Renal pelvis (tissue), 4 donors: ENCODE measurements around the gene GCC2. TPM values are rescaled to one million over a fixed set of nuclear protein-coding genes. Genes with fewer than 3 reads are reported as not detected.
"Not testable (repeated sequence)": the region's sequence is repeated elsewhere in the genome, so short reads cannot be mapped to it uniquely, and the experiment has no call there.

Experiments
- DNase-seq: peaks from one replicate; pipeline ENCODE4 v3.0.0-alpha.2; 2013
- polyA plus RNA-seq, 3 donors: library from polyadenylated mRNA; unstranded; fragments of 120-200 nt; gene quantifications; one replicate each; pipeline ENCODE4 v1.2.1, GENCODE V29; 2013; ENCODE audit not compliant: insufficient read length in 3 of 3

Gene GCC2
- polyA plus RNA-seq, 3 donors = 43.4 to 68.4 (median 56.5) TPM

DNA sequence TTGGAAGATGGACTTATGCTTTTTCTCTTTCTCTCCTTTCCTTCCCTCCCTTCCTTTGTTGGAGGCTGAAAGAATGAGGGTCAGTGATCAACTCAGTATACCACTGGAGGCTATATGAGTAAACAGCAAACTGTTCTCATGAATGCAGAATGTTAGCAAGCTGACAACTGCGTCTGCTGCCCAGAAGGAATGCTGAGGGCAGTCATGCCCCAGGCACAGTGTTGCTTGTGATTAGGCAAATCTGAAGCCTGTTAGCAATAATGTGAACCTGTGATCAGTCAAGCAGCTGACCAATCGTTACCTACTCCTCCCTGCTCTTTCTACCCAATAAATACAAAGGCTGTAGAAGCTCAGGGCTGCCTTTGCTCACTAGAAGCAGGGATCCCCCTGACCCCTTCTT, 107.6 kb downstream of the GCC2 start:
- DNase-seq = not testable (repeated sequence)

Other genes starting within 250 kb of the GCC2 start
- gene SULT1C3, start 209.2 kb upstream of the GCC2 start, polyA plus RNA-seq = under 1 TPM in 1 of 3 donors, not detected in 2; 0.13 TPM
- gene SULT1C2, start 160.3 kb upstream of the GCC2 start, polyA plus RNA-seq = 10 to 100 TPM; 37.7 to 86.3 (median 79.7) TPM
- 10 to 100 TPM; 33.9 to 52.1 (median 47.4) TPM for gene SULT1C4, start 71.3 kb upstream of the GCC2 start, polyA plus RNA-seq
- gene LIMS1, start 85.3 kb downstream of the GCC2 start, polyA plus RNA-seq = 10 to 100 TPM; 38.9 to 53.8 (median 53.7) TPM